NCI-H1417 (cell line): Measurements from ENCODE around the gene ESRRB.

Experiments
- DNase-seq, 3 experiments: peaks; one replicate each; lab custom pipeline; 2025; lab: John Stamatoyannopoulos, UW

The ESRRB gene

GRCh38 chr14:76375947-76376404, at the start of gene ESRRB:
Gene ESRRB (plus strand): TSS chr14:76376137. CDS start chr14:76376402, 265 bp downstream.
- DNase-seq = peak; percentile 9 to 71 (median 69)

GRCh38 chr14:76326918-76327689, 48.8 kb upstream of the ESRRB start:
- DNase-seq = no peak

- no peak for DNase-seq
Measured at GRCh38 chr14:76328457-76329137, 47.3 kb upstream of the ESRRB start.

GRCh38 chr14:76329154-76329928, 46.6 kb upstream of the ESRRB start:
- DNase-seq = peak in 2 of 3 experiments; percentile 77 to 91

- DNase-seq = no peak
Measured at GRCh38 chr14:76329951-76330350, 46.0 kb upstream of the ESRRB start.

- DNase-seq = no peak
Measured at GRCh38 chr14:76330411-76331327, 45.3 kb upstream of the ESRRB start.

GRCh38 chr14:76331328-76332011, 44.5 kb upstream of the ESRRB start:
- DNase-seq = no peak

GRCh38 chr14:76333664-76334063, 42.3 kb upstream of the ESRRB start:
- peak in 1 of 3 experiments; percentile 48 for DNase-seq

GRCh38 chr14:76334316-76334715, 41.6 kb upstream of the ESRRB start:
- DNase-seq = no peak

GRCh38 chr14:76336876-76337275, 39.1 kb upstream of the ESRRB start:
- no peak for DNase-seq

- DNase-seq = no peak
Measured at GRCh38 chr14:76337635-76338545, 38.0 kb upstream of the ESRRB start.

- no peak for DNase-seq
Measured at GRCh38 chr14:76339728-76340615, 36.0 kb upstream of the ESRRB start.

- no peak for DNase-seq
Measured at GRCh38 chr14:76343386-76343785, 32.6 kb upstream of the ESRRB start.

- DNase-seq = peak in 2 of 3 experiments; percentile 79 to 94
Measured at GRCh38 chr14:76346391-76347160, 29.4 kb upstream of the ESRRB start.

GRCh38 chr14:76348898-76349297, 27.0 kb upstream of the ESRRB start:
- DNase-seq = peak in 1 of 3 experiments; percentile 19

GRCh38 chr14:76349993-76350392, 25.9 kb upstream of the ESRRB start:
- DNase-seq = no peak

GRCh38 chr14:76350671-76351070, 25.3 kb upstream of the ESRRB start:
- DNase-seq = peak in 1 of 3 experiments; percentile 11

GRCh38 chr14:76351941-76352340, 24.0 kb upstream of the ESRRB start:
- DNase-seq = no peak
